Stimulated activated CD8-positive, alpha-beta memory T cell treated with anti-CD3 and anti-CD28 coated beads, Interleukin-2, amount 100 ng/mL, for 1 hour (primary cell): ENCODE measurements around the gene TLE5.
"Not testable (repeated sequence)": the region's sequence is repeated elsewhere in the genome, so short reads cannot be mapped to it uniquely, and the experiment has no call there.

Experiments used
- DNase-seq, 2 donors: peaks; one replicate each; pipeline ENCODE4 v3.0.0-alpha.2; 2020; ENCODE audit warnings: low read depth in 2 of 2

TLE5 gene

GRCh38 chr19:3025549-3025886 lies 36.8 kb downstream of the TLE5 start:
- no peak for DNase-seq

GRCh38 chr19:3024870-3025548 lies 37.3 kb downstream of the TLE5 start:
- DNase-seq, result no peak

GRCh38 chr19:3024509-3024869 lies 37.8 kb downstream of the TLE5 start:
- DNase-seq, result no peak

GRCh38 chr19:3020321-3020960 lies 41.9 kb downstream of the TLE5 start:
- no peak for DNase-seq

GRCh38 chr19:3019211-3019854 lies 43.0 kb downstream of the TLE5 start:
- DNase-seq, result no peak

GRCh38 chr19:3017923-3018322 lies 44.4 kb downstream of the TLE5 start:
- no peak for DNase-seq

- DNase-seq, result no peak
Observed at GRCh38 chr19:3015126-3016057, 46.9 kb downstream of the TLE5 start.

GRCh38 chr19:3014135-3014534 lies 48.2 kb downstream of the TLE5 start:
- DNase-seq, result no peak

GRCh38 chr19:3013263-3013725 lies 49.0 kb downstream of the TLE5 start:
- no peak for DNase-seq

GRCh38 chr19:3012621-3013262 lies 49.6 kb downstream of the TLE5 start:
- no peak for DNase-seq

GRCh38 chr19:3012059-3012458 lies 50.2 kb downstream of the TLE5 start:
- not testable (repeated sequence) for DNase-seq

GRCh38 chr19:3010871-3011270 lies 51.4 kb downstream of the TLE5 start:
- no peak for DNase-seq

- DNase-seq, result no peak
Observed at GRCh38 chr19:3008994-3009393, 53.3 kb downstream of the TLE5 start.

- DNase-seq, result no peak
Observed at GRCh38 chr19:3007975-3008374, 54.3 kb downstream of the TLE5 start.

- no peak for DNase-seq
Observed at GRCh38 chr19:3006075-3006767, 56.1 kb downstream of the TLE5 start.

- no peak for DNase-seq
Observed at GRCh38 chr19:3005345-3005744, 57.0 kb downstream of the TLE5 start.

GRCh38 chr19:3004522-3004921 lies 57.8 kb downstream of the TLE5 start:
- no peak for DNase-seq

GRCh38 chr19:3003046-3003445 lies 59.2 kb downstream of the TLE5 start:
- DNase-seq, result no peak
